Peyer's patch (tissue), 4 donors: ENCODE data around the gene MCTP1.

Experiments
- POLR2A ChIP-seq, 2 donors: fragments of 450-650 bp; IDR thresholded peaks; one replicate each; pipeline ENCODE4 v1.5.1; 2017; ENCODE audit warnings: antibody characterized with exemption in 2 of 2, mild to moderate bottlenecking in 2 of 2, moderate library complexity in 2 of 2
- TF ChIP-seq, protein P1 (sequence below), 6 experiments: fragments of 450-650 bp in 4 of 6; fragments of 200-600 bp in 2 of 6; sonication (generic) in 1 of 6; IDR thresholded peaks; one replicate each; pipeline ENCODE4 v1.5.1; 2017 to 2019; ENCODE audit warnings: antibody characterized with exemption in 6 of 6, mild to moderate bottlenecking in 3 of 6, moderate library complexity in 1 of 6

DNA sequence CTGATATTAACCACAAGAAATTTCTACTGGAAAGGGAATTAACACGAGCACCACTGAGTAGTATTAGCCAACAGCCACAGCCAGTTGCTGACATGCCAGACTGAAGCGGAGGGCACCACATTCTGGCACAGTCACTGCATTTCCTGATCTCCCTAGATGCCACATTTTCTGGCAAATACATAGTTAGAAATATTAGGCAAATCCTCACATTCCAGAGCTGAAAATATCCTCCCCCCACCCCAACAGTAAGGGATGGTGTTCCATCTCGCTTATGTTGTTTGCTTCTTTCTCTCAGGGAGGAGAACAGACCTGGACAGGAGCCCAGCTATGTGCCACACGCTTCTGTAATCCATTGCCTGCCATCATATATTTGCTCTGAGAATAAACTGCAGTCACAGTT, 32.8 kb upstream of the MCTP1 start:
- TF ChIP-seq, protein P1, sequence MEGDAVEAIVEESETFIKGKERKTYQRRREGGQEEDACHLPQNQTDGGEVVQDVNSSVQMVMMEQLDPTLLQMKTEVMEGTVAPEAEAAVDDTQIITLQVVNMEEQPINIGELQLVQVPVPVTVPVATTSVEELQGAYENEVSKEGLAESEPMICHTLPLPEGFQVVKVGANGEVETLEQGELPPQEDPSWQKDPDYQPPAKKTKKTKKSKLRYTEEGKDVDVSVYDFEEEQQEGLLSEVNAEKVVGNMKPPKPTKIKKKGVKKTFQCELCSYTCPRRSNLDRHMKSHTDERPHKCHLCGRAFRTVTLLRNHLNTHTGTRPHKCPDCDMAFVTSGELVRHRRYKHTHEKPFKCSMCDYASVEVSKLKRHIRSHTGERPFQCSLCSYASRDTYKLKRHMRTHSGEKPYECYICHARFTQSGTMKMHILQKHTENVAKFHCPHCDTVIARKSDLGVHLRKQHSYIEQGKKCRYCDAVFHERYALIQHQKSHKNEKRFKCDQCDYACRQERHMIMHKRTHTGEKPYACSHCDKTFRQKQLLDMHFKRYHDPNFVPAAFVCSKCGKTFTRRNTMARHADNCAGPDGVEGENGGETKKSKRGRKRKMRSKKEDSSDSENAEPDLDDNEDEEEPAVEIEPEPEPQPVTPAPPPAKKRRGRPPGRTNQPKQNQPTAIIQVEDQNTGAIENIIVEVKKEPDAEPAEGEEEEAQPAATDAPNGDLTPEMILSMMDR (IDR thresholded peaks at IDR 0.05): no peak
- TF ChIP-seq POLR2A (IDR thresholded peaks at IDR 0.05): no peak
